ENCODE data around the gene LCN9. TPM values are rescaled to one million over a fixed set of nuclear protein-coding genes. Genes with fewer than 3 reads are reported as not detected.

LCN9 gene
- total RNA-seq, 1 donor from 2014 or later, result not detected

- Mint-ChIP-seq H3K27me3 (ENCODE audit: low read depth) (peaks cover 9% of the 10 kb centered on the region), H3K9me3 (no peaks in the 10 kb centered on the region)
Measured at GRCh38 chr9:135712613-135713295, 49.6 kb downstream of the LCN9 start.

GRCh38 chr9:135714242-135715055, 51.3 kb downstream of the LCN9 start:
- no peak for DNase-seq (ENCODE audit: low spot score)
- no peaks in the 10 kb centered on the region for H3K36me3 Mint-ChIP-seq (ENCODE audit: low read depth)
- H3K9me3 Mint-ChIP-seq, result no peaks in the 10 kb centered on the region
- no peak overlapping the region for H3K4me3 Mint-ChIP-seq (ENCODE audit: low read depth)
- H3K27ac Mint-ChIP-seq, result no peak overlapping the region
- H3K4me1 Mint-ChIP-seq (ENCODE audit: low read depth), result no peaks in the 10 kb centered on the region
- H3K27me3 Mint-ChIP-seq (ENCODE audit: low read depth), result peaks cover 9% of the 10 kb centered on the region
- intact Hi-C loops (cut with micrococcal nuclease), result no loop called here

More at GRCh38 chr9:135712613-135713295, 49.6 kb downstream of the LCN9 start:
- Mint-ChIP-seq H3K27ac (no peak overlapping the region), H3K4me1 (ENCODE audit: low read depth) (no peaks in the 10 kb centered on the region), H3K36me3 (ENCODE audit: low read depth) (no peaks in the 10 kb centered on the region), H3K4me3 (ENCODE audit: low read depth) (no peak overlapping the region)
- intact Hi-C loops (cut with micrococcal nuclease), result no loop called here
- DNase-seq (ENCODE audit: low spot score), result no peak

GRCh38 chr9:135715056-135715595, 52.0 kb downstream of the LCN9 start:
- no peaks in the 10 kb centered on the region for H3K4me1 Mint-ChIP-seq (ENCODE audit: low read depth)
- intact Hi-C loops (cut with micrococcal nuclease), result no loop called here
- H3K36me3 Mint-ChIP-seq (ENCODE audit: low read depth), result no peaks in the 10 kb centered on the region
- no peaks in the 10 kb centered on the region for H3K9me3 Mint-ChIP-seq
- peaks cover 9% of the 10 kb centered on the region for H3K27me3 Mint-ChIP-seq (ENCODE audit: low read depth)
- no peak overlapping the region for H3K27ac Mint-ChIP-seq
- H3K4me3 Mint-ChIP-seq (ENCODE audit: low read depth), result no peak overlapping the region
- DNase-seq (ENCODE audit: low spot score), result no peak

GRCh38 chr9:135716045-135716444, 52.9 kb downstream of the LCN9 start:
- H3K27me3 Mint-ChIP-seq (ENCODE audit: low read depth), result peaks cover 9% of the 10 kb centered on the region
- no peaks in the 10 kb centered on the region for H3K36me3 Mint-ChIP-seq (ENCODE audit: low read depth)
- no peaks in the 10 kb centered on the region for H3K4me1 Mint-ChIP-seq (ENCODE audit: low read depth)
- no peak overlapping the region for H3K27ac Mint-ChIP-seq
- H3K9me3 Mint-ChIP-seq, result no peaks in the 10 kb centered on the region
- no peak for DNase-seq (ENCODE audit: low spot score)
- H3K4me3 Mint-ChIP-seq (ENCODE audit: low read depth), result no peak overlapping the region
- intact Hi-C loops (cut with micrococcal nuclease), result no loop called here

Other genes with a start within 250 kb of the LCN9 start
- 2.2 and 2.3 TPM in 2 replicates for gene PPP1R26, start 183.5 kb upstream of the LCN9 start, total RNA-seq
- 61.7 TPM in 2 replicates for gene MRPS2, start 162.6 kb upstream of the LCN9 start, total RNA-seq
- gene LCN1, start 141.9 kb upstream of the LCN9 start, total RNA-seq, result not detected in 2 replicates
- not detected in 2 replicates for gene OBP2A, start 117.2 kb upstream of the LCN9 start, total RNA-seq
- not detected in 2 replicates for gene PAEP, start 101.6 kb upstream of the LCN9 start, total RNA-seq
- gene GLT6D1, start 23.8 kb upstream of the LCN9 start, total RNA-seq, result not detected in 2 replicates
- not detected in 2 replicates for gene SOHLH1, start 36.2 kb downstream of the LCN9 start, total RNA-seq
- not detected in 2 replicates for gene KCNT1, start 38.9 kb downstream of the LCN9 start, total RNA-seq
- 44.2 and 44.4 TPM in 2 replicates for gene CAMSAP1, start 244.2 kb downstream of the LCN9 start, total RNA-seq